ENCODE results near the gene IRF3. TPM values are rescaled to one million over a fixed set of nuclear protein-coding genes. Genes with fewer than 3 reads are reported as not detected.

The IRF3 gene
- total and polyA plus RNA-seq, 10 of the 15 experiments (the other 5 are each of a cell fraction or from before 2014, with no cell fraction given): 5.5 to 110 (median 63.4) TPM

DNA sequence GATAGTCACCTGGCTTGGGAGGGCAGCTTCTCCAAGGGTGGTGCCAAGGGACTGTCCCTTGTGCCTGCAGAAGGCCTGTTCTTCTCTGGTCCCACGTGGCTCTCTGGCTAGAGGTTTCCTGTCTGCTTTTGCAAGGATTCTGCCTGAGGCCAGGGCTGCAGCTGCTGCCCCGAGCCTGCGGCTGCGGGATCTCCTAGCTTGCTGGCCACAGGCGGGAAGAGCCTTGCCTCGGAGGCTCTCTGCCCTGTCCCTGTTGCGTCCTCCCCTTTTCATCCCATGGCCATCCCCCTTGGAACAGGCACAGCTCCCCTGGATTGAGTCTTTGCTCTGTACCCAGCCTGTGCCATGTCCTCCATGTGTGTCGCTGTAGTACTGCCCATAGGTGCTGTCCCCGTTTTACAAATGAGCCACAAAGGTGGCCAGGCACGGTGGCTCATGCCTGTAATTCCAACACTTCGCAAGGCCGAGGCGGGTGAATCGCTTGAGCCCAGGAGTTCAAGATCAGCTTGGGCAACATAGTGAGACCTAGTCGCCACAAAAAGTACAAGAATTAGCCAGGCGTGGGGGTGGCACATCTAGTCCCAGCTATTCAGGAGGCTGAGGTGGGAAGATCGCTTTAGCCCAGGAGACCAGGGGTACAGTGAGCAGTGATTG lies 9.1 kb downstream of the IRF3 start (continued):
- TF ChIP-seq POU2F2 (IDR thresholded peaks at IDR 0.05; ENCODE audit: borderline replicate concordance, low read depth, low read length) (no peak), E2F8 (IDR thresholded peaks at IDR 0.05; ENCODE audit: low read depth, partially characterized antibody) (no peak), REST (IDR thresholded peaks at IDR 0.05; ENCODE audit: low read depth, low read length) (no peak), EP300 (IDR thresholded peaks at IDR 0.05; ENCODE audit: borderline replicate concordance in 1 of 2, control insufficient read depth in 1 of 2, low read depth in 2 of 2, low read length in 2 of 2) (no peak), STAT3 (IDR thresholded peaks at IDR 0.05; ENCODE audit: low read depth, low read length) (no peak)
- TF ChIP-seq, protein P1, sequence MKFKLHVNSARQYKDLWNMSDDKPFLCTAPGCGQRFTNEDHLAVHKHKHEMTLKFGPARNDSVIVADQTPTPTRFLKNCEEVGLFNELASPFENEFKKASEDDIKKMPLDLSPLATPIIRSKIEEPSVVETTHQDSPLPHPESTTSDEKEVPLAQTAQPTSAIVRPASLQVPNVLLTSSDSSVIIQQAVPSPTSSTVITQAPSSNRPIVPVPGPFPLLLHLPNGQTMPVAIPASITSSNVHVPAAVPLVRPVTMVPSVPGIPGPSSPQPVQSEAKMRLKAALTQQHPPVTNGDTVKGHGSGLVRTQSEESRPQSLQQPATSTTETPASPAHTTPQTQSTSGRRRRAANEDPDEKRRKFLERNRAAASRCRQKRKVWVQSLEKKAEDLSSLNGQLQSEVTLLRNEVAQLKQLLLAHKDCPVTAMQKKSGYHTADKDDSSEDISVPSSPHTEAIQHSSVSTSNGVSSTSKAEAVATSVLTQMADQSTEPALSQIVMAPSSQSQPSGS (IDR thresholded peaks at IDR 0.05; ENCODE audit: low read length): no peak
